Limb (tissue), 2 donors: ENCODE measurements around the gene LFNG.
A peak's percentile ranks its signal among the peaks of the same experiment; 100 is the strongest.

Experiments
- DNase-seq, 2 donors: peaks; one replicate each; pipeline ENCODE4 v3.0.0-alpha.2; 2016; ENCODE audit errors: extremely low spot score in 2 of 2

The LFNG gene

GRCh38 chr7:2515424-2516193 is 4.0 kb upstream of the LFNG start:
- no peak for DNase-seq

GRCh38 chr7:2516194-2516555 is 3.4 kb upstream of the LFNG start:
- DNase-seq = no peak

GRCh38 chr7:2517026-2517425 is 2.5 kb upstream of the LFNG start:
- peak in 1 of 2 donors; percentile 73 for DNase-seq

- DNase-seq = no peak
These were observed 1.7 kb upstream of the LFNG start for GRCh38 chr7:2517678-2518507.

GRCh38 chr7:2518737-2519118 is 846 bp upstream of the LFNG start:
- DNase-seq = no peak

- no peak for DNase-seq
These were observed 672 bp downstream of the LFNG start for GRCh38 chr7:2520131-2520760.

GRCh38 chr7:2520761-2521290 is 1.3 kb downstream of the LFNG start:
- DNase-seq = no peak

- no peak for DNase-seq
These were observed 1.8 kb downstream of the LFNG start for GRCh38 chr7:2521341-2521745.

GRCh38 chr7:2521952-2522591 is 2.5 kb downstream of the LFNG start:
- no peak for DNase-seq

- DNase-seq = no peak
These were observed 3.3 kb downstream of the LFNG start for GRCh38 chr7:2522780-2523433.

GRCh38 chr7:2523461-2523936 is 3.9 kb downstream of the LFNG start:
- DNase-seq = no peak

GRCh38 chr7:2523941-2524807 is 4.6 kb downstream of the LFNG start:
- DNase-seq = no peak

- DNase-seq = no peak
These were observed 5.5 kb downstream of the LFNG start for GRCh38 chr7:2524808-2525657.

- DNase-seq = no peak
These were observed 6.4 kb downstream of the LFNG start for GRCh38 chr7:2525658-2526630.

- no peak for DNase-seq
These were observed 7.3 kb downstream of the LFNG start for GRCh38 chr7:2526659-2527504.

GRCh38 chr7:2527505-2528467 is 8.2 kb downstream of the LFNG start:
- DNase-seq = no peak
